Uterus (tissue), 2 donors: Measurements from ENCODE around the gene SUFU.
A peak's percentile ranks its signal among the peaks of the same experiment; 100 is the strongest.

Experiments
- CTCF ChIP-seq, 4 experiments: fragments of 200-600 bp in 2 of 4; fragments of 450-650 bp in 2 of 4; sonication (generic) in 2 of 4; IDR thresholded peaks; one replicate each; pipeline ENCODE4 v1.5.1; 2016 to 2019; ENCODE audit warnings: antibody characterized with exemption in 4 of 4, mild to moderate bottlenecking in 2 of 4, moderate library complexity in 1 of 4
- POLR2A ChIP-seq, 2 donors: fragments of 450-650 bp; IDR thresholded peaks; one replicate each; pipeline ENCODE4 v1.6.1; 2016; ENCODE audit warnings: antibody characterized with exemption in 2 of 2, mild to moderate bottlenecking in 1 of 2, moderate library complexity in 1 of 2

DNA sequence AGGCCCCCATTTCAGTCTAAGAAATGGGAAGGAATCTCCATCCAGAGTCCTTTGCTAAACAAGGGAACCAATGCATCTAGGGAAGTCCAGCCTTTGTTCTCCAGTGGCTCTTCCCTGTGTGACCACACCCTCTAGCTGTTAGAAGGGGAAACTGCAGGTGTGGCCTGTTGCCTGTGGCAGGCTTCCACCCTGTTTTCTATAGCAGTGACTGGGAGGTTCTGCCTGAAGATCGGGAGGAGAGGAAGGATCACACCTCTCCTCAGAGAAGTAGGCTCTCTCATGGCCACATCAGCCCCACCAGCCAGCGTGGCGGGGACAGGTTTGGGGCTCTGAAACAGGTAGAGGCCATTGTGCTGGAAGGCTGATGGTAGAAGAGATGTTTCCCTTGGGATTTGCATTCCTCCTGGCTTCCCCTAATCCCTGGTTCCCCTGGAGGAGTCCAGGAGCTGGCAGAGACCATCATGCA is 92.8 kb downstream of the SUFU start:
- TF ChIP-seq CTCF (IDR thresholded peaks at IDR 0.05): peak; percentile 57 to 73 (median 66)
- TF ChIP-seq POLR2A (IDR thresholded peaks at IDR 0.05): no peak
